ENCODE results near the gene FAM107A. TPM values are rescaled to one million over a fixed set of nuclear protein-coding genes. Genes with fewer than 3 reads are reported as not detected.

Gene FAM107A
- not detected in 2 replicates for total RNA-seq

GRCh38 chr3:58577269-58577821 lies at the start of gene FAM107A:
FAM107A (minus strand) TSS chr3:58577391; CDS start chr3:58569860, 7,531 bp downstream.

GRCh38 chr3:58536501-58537411 lies 40.4 kb downstream of the FAM107A start, which contains the start of gene ACOX2:
ACOX2 (minus strand) TSS chr3:58537190; CDS start chr3:58535106, 2,084 bp downstream.

Other genes with a start within 250 kb of the FAM107A start
- 6.6 and 9.8 TPM in 2 replicates for gene PXK, start 244.5 kb downstream of the FAM107A start, total RNA-seq
- gene PDHB, start 143.6 kb downstream of the FAM107A start, total RNA-seq, result 42.8 and 49.0 TPM in 2 replicates
- gene KCTD6, start 85.3 kb downstream of the FAM107A start, total RNA-seq, result 6.6 and 7.1 TPM in 2 replicates
- gene ACOX2, start 40.2 kb downstream of the FAM107A start, total RNA-seq, result 0.43 and 3.9 TPM in 2 replicates
- gene FAM3D, start 89.4 kb upstream of the FAM107A start, total RNA-seq, result not detected in 2 replicates